Body of pancreas (tissue), 4 donors: ENCODE measurements around the gene ACVR2A. TPM values are rescaled to one million over a fixed set of nuclear protein-coding genes. Genes with fewer than 3 reads are reported as not detected.

ENCODE experiments used
- ATAC-seq: fragments of 150-250 bp; one replicate; pipeline ENCODE4 v1.9.1; 2016
- DNase-seq, 4 donors: peaks; one replicate each; pipeline ENCODE4 v3.0.0-alpha.2; 2019
- H3K27ac ChIP-seq, 4 donors: fragments of 200-600 bp; sonication (generic); 1 replicate in 3 of 4; 2 replicates in 1 of 4; pipeline versions ENCODE4 v1.5.1 to v1.6.1; 2016 to 2019; ENCODE audit warnings: mild to moderate bottlenecking in 1 of 4, mixed read lengths in 1 of 4, moderate library complexity in 1 of 4
- H3K27me3 ChIP-seq, 2 donors: fragments of 200-600 bp; sonication (generic); one replicate each; pipeline ENCODE4 v1.6.0; 2016; ENCODE audit warnings: mild to moderate bottlenecking in 1 of 2
- H3K36me3 ChIP-seq, 2 donors: fragments of 200-600 bp; sonication (generic); replicated peaks in 1 of 2; 2 replicates each; pipeline ENCODE4 v1.5.1; 2016; ENCODE audit warnings: low read depth in 2 of 2; ENCODE audit not compliant: insufficient read depth in 1 of 2
- H3K4me1 ChIP-seq: fragments of 200-600 bp; sonication (generic); one replicate; pipeline ENCODE4 v1.6.0; 2016
- H3K4me3 ChIP-seq, 2 donors: fragments of 200-600 bp; sonication (generic); 1 replicate in 1 of 2; 2 replicates in 1 of 2; pipeline ENCODE4 v1.5.1; 2016 to 2019
- H3K9me3 ChIP-seq, 3 donors: fragments of 200-600 bp; sonication (generic); 1 replicate in 2 of 3; 2 replicates in 1 of 3; pipeline ENCODE4 v1.5.1; 2016
- CTCF ChIP-seq, 7 experiments: fragments of 450-650 bp in 4 of 7; fragments of 200-600 bp in 3 of 7; sonication (generic) in 3 of 7; IDR thresholded peaks; one replicate each; pipeline ENCODE4 v1.5.1; 2016 to 2019; ENCODE audit warnings: antibody characterized with exemption in 7 of 7
- POLR2A ChIP-seq, 3 donors: fragments of 450-650 bp; IDR thresholded peaks; one replicate each; pipeline ENCODE4 v1.6.1; 2016; ENCODE audit warnings: antibody characterized with exemption in 3 of 3, mild to moderate bottlenecking in 2 of 3
- WGBS, 2 donors: methylation state at CpG; one replicate each; pipeline ENCODE4 v1.1.5; 2017; 5-methylcytosine and 5-hydroxymethylcytosine counted together
- intact Hi-C: fragments of 100-400 bp; cut with DNase I; formaldehyde crosslinking; loops from one replicate; pipeline ENCODE4 v1.15.1; 2023
- total RNA-seq, 2 donors: library from RNA; depleted of rRNA; stranded (reverse); fragments of >200 nt; gene quantifications; one replicate each; pipeline ENCODE4 v1.1.0, GENCODE V29; 2016

The ACVR2A gene
- total RNA-seq, 2 donors from 2014 or later: 5.6 to 25.9 TPM

- H3K36me3 ChIP-seq: no peaks in the 10 kb centered on the region
- H3K27me3 ChIP-seq: no peaks in the 10 kb centered on the region
- WGBS, 2 donors: 73 to 97% methylated on average over 1 of the region's 1 CpG
- ATAC-seq (no peak), DNase-seq (no peak)
- no peaks in the 10 kb centered on the region for H3K9me3 ChIP-seq
- no peak overlapping the region for H3K4me3 ChIP-seq
- no peak overlapping the region for H3K27ac ChIP-seq
- TF ChIP-seq CTCF (IDR thresholded peaks at IDR 0.05): no peak
- no peak for TF ChIP-seq POLR2A (IDR thresholded peaks at IDR 0.05)
- intact Hi-C loops: no loop called here
- H3K4me1 ChIP-seq: peaks cover 20% of the 10 kb centered on the region
These were observed 19.0 kb downstream of the ACVR2A start for GRCh38 chr2:147863835-147864234.

GRCh38 chr2:147865560-147865959, 20.7 kb downstream of the ACVR2A start:
- H3K27me3 ChIP-seq: no peaks in the 10 kb centered on the region
- H3K4me3 ChIP-seq: no peak overlapping the region
- peaks cover 21% of the 10 kb centered on the region for H3K4me1 ChIP-seq
- ATAC-seq (no peak), DNase-seq (no peak)
- no peaks in the 10 kb centered on the region for H3K36me3 ChIP-seq
- TF ChIP-seq POLR2A (IDR thresholded peaks at IDR 0.05) (no peak), CTCF (IDR thresholded peaks at IDR 0.05) (no peak)
- intact Hi-C loops: no loop called here
- no peaks in the 10 kb centered on the region for H3K9me3 ChIP-seq
- no peak overlapping the region for H3K27ac ChIP-seq

- H3K27me3 ChIP-seq: no peaks in the 10 kb centered on the region
- H3K27ac ChIP-seq: no peak overlapping the region
- intact Hi-C loops: no loop called here
- no peaks in the 10 kb centered on the region for H3K9me3 ChIP-seq
- no peak for TF ChIP-seq POLR2A (IDR thresholded peaks at IDR 0.05)
- no peak for TF ChIP-seq CTCF (IDR thresholded peaks at IDR 0.05)
- H3K4me1 ChIP-seq: peaks cover 16% of the 10 kb centered on the region
- H3K36me3 ChIP-seq: no peaks in the 10 kb centered on the region
- 74 to 80% methylated on average over 2 of the region's 2 CpGs for WGBS, 2 donors
- H3K4me3 ChIP-seq: no peak overlapping the region
- DNase-seq: no peak
- ATAC-seq: no peak
These were observed 22.2 kb downstream of the ACVR2A start for GRCh38 chr2:147867050-147867449.

- ATAC-seq: no peak
- WGBS, 2 donors: 91 to 96% methylated on average over 2 of the region's 2 CpGs
- Histone ChIP-seq H3K4me1 (peaks cover 13% of the 10 kb centered on the region), H3K9me3 (no peaks in the 10 kb centered on the region), H3K27me3 (no peaks in the 10 kb centered on the region), H3K36me3 (no peaks in the 10 kb centered on the region), H3K4me3 (no peak overlapping the region), H3K27ac (no peak overlapping the region)
- intact Hi-C loops: no loop called here
- TF ChIP-seq CTCF (IDR thresholded peaks at IDR 0.05): no peak
- TF ChIP-seq POLR2A (IDR thresholded peaks at IDR 0.05): no peak
- DNase-seq: no peak
These were observed 25.1 kb downstream of the ACVR2A start for GRCh38 chr2:147869934-147870333.

GRCh38 chr2:147872967-147873366, 28.1 kb downstream of the ACVR2A start:
- no peaks in the 10 kb centered on the region for H3K36me3 ChIP-seq
- intact Hi-C loops: no loop called here
- no peak for DNase-seq
- no peak for ATAC-seq
- no peak overlapping the region for H3K27ac ChIP-seq
- H3K9me3 ChIP-seq: no peaks in the 10 kb centered on the region
- H3K4me3 ChIP-seq: no peak overlapping the region
- H3K27me3 ChIP-seq: no peaks in the 10 kb centered on the region
- TF ChIP-seq POLR2A (IDR thresholded peaks at IDR 0.05) (no peak), CTCF (IDR thresholded peaks at IDR 0.05) (no peak)
- H3K4me1 ChIP-seq: peaks cover 31% of the 10 kb centered on the region
